Fibroblast of skin of left quadriceps (primary cell): Measurements from ENCODE around the gene IRX5.

Source experiments
- DNase-seq, 2 experiments: peaks; one replicate each; pipeline ENCODE4 v3.0.0-alpha.2; 2013; ENCODE audit warnings: low read depth in 2 of 2

The IRX5 gene

DNA sequence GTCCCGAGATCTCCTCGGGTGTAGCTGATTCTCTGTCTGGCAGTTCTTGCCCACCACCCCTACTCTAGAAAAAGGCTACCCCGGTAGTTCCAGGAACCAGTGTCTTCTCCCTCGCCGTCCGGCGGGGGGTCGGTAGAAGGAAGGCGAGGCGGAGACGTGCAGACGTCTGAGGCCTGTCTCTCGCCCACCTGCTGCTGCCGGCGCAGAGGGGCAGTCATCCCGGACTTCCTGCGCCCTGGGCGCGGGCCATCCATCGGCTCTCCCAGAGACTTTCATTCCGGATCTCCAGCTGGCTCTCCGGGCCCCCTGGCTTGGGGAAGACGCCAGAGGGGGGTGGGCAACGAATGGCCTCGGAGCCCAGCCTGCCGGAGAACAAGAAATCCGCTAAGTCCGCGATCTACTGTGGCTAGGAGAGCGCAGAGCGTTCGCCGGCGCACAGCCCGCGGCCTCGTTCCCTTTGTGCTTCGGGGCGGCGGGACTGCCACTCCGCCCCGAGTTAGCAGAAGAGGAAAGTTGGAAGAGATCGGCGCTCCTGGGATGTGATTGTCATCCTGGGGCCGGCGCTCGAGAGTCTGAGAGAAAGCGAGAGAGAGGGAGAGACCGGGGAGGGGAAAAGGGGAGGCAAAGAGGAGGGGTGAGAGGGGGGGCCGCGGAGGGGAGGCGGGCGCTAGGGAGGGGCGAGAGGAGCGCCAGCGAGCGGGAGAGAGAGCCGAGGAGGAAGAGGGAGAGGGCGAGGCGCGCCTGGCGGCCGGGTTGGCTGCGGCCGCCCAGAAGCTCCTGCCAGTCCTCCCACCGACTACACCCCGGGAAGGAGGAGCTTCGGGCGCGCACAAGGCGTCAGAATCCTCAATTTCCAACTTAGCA is at the start of gene IRX5:
IRX5 (plus strand) TSS at position 861 of the 864 bp plus-strand sequence. CDS start 334 bp downstream, outside the sequence.
- DNase-seq: peak; percentile 96

DNA sequence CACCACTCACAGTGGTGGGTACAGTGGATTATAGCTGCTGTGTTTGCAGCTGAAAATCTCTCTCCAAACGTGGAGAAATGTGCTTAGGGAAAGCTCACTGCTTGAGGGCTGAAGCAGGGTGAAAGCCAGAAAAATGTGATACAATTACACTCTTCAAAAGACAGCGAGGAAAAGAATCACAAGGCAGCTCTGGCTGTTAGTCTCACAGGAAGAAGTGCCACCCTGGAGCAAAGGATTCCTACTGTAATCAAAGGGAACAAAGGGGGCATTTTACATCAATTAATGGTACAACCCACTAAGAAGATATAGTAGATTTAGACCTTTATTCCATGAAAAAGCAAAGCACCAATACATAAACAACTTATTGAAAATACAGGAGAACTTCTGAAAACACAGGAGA is 48.1 kb upstream of the IRX5 start:
- no peak for DNase-seq

DNA sequence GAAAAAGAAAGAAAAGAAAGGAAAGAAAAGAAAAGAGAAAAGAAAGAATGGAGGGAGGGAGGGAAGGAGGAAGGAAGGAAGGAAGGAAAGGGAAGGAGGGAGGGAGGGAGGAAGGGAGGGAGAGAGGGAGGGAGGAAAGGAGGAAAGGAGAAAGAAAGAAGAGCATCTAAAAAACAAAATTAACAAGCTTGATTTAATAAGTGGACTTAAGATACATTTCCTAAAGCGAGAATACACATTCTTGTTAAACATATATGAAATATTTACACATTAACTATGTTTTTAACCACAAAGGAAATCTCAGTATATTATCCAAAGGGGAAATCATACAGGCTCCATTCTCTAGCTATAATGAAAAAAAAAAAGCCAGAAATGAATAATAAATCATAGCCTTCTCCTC is 47.3 kb upstream of the IRX5 start:
- DNase-seq: no peak

DNA sequence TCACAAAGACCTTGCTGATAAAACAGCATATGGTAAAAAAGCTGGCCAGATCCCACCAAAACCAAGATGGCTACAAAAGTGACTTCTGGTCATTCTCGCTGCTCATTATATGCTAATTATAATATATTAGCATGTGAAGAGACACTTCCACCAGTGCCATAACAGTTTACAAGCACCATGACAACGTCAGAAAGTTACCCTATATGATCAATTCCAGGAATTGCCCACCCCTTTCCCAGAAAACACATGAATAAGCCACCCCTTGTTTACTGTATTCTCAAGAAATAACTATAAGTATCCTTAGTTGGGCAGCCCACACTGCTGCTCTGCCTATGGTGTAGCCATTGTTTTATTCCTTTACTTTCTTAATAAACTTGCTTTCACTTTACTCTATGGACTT is 44.6 kb upstream of the IRX5 start:
- DNase-seq: no peak

DNA sequence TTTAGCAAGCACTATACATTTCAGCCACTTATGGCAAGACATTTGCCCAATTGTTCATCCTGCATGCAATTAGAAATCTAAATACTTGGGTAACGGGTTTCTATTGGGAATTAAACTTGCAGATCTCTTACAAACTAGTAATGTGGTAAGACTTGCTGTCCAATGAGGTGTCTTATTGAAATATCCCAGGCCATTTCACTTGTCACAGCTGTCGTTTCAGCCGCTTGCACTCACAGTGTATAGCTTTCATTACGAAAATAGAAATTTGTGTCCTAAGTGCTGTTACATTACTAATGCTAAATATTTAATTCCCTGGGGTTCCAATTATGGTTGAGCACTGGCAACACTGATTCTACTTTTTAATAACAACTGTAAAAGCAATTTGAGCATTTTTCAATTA is 40.3 kb upstream of the IRX5 start:
- DNase-seq: no peak

DNA sequence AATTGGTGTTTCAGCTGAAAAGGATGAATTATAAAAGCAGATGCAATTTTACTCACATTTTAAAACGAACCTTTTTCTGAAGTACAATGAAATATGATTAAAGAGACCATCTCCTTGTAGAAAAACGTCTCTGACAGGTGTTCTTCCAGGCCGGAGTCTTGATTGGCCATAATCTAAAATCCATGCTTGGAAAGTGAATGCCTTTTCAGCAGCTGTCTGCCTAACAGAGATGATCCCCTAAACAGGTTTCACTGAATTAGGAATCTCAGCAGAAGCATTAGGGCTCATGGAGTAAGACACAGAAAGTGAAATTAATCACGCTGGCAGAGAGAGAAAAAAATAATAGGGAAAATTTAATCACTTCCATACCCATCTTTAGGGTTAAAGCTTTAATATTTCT is 39.3 kb upstream of the IRX5 start:
- DNase-seq: no peak

DNA sequence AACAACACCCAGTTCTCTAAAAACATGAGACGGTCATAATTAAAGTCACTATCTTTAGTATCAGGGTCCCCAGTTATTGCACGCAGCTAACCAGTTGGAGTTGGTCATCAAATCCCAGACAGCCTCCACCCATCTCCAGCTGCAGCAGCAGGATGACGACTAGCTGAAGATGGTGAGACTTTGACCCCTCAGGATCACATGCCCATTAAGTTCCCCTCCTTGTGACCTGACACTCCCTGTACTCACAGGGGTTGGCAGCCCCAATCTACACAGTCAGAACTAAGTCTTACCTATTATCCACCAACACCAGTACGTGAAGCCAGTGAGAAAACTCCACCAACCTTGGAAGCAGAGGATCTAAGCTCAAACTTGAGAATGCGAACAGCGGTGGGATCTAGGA is 37.7 kb upstream of the IRX5 start:
- DNase-seq: no peak

DNA sequence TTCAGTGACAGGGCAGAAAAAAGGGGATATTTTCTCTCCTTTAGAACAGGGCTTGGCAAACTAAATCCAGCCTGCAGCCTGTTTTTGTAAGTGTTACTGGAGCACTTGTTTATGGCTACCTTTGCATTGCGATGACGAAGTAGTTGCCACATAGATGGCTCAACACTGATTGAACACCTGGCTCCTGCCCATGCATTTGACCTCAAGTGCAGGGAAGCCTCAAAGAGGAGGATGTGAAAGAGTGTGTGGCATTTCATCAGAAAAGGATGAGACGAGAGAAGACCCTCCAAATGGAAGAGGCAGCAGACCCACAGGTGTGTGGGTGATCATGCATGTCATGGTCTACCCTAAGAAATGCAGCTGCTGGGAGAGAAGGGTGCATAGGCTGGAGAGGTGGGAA is 32.7 kb upstream of the IRX5 start:
- no peak for DNase-seq

DNA sequence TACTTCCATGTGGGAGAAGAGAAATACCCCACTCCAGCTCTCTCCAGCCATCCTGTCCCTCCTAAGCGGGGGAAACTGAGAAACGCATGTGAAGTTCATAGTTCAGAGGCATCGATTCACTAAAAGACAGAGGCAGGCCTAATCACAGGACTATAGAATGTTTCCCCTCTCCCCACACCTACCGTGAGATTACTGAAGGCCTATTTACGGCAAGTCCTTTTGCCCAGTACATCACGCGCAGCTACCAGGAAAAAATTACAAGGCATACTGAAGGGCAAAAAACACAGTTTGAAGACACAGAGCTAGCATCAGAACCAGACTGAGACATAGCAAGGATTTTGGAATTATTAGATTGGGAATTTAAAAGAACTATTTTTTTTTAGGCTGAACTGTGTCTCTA is 29.1 kb upstream of the IRX5 start:
- DNase-seq: no peak

DNA sequence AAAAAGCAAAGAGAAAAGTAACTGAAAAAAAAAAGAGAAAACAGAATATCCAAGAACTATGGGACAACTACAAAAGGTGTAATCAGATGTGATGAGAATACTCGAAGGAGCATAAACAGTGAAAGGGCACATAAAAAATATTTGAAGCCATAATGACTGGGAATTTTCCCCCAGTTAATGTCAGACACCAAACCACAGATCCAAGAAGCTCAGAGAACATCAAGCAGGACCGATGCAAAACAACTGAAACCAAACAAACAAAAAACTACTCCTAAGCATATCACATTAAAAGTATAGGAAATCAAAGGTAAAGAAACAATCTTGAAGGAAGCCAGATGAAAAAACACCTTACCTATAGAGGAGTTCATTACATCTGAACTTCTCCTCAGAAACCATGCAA is 27.6 kb upstream of the IRX5 start:
- DNase-seq: no peak

DNA sequence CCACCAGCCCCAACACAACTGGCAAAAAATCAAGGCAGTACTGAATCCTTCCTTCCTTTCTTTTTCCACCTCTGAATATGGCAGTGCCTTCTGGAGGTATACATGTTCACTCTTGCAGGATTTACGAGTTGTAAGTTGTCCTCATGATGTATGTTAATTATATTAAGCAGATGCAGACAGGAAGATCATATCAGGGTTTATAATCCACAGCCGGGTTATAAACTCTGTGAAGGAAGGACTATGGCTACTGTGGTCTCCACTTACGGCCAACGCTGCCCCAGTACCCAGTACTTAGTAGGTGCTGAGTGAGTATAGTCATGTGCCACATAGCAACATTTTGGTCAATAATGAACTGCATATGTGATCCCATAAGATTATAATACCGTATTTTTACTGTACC is 19.6 kb upstream of the IRX5 start:
- DNase-seq: no peak

DNA sequence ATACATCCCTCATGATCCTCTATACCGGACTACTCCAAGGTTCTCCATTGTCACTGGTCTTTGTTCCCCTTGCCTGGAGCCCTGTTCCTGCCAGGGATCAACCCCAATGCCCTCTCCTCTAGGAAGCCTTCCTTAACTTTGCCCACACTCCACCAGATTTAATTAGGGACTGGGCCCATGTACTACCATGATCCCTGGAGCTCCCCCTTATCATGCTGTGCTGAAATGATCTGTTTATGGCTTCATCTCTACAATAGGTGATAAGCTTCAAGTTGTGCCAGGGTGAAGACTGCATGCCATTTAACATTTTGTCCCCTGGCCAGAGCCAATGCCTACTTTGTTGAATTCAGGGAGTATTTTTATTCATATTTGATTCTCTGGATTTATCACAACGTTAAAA is 17.9 kb upstream of the IRX5 start:
- DNase-seq: no peak

DNA sequence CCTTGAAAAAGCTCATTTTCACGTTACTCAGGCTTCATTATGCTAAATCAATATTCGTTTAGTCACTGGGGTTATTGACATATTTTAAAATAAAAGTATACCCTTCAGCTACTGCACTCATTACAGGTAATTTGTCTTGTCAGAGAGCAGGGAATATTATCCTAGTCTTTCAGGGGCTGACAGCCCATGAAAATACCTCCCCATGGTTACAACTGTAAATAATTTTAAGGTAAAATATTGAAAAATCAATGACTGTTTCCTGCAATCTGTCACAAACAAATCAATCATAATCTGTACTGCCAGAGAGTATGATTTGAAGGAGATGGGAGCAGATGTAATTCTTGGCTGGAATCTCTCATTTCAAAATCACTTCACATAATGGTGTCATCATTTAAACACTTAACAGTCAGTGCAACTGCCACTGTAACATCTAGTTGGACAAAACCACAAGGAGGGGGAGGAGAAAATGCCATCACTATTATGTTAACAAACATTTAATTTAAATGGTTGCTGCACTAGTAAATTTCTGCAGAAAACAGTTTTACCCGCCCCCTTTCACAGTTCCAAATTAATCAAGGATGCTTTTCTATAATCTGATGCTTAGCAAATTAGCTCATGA is 9.3 kb upstream of the IRX5 start:
- DNase-seq: no peak

DNA sequence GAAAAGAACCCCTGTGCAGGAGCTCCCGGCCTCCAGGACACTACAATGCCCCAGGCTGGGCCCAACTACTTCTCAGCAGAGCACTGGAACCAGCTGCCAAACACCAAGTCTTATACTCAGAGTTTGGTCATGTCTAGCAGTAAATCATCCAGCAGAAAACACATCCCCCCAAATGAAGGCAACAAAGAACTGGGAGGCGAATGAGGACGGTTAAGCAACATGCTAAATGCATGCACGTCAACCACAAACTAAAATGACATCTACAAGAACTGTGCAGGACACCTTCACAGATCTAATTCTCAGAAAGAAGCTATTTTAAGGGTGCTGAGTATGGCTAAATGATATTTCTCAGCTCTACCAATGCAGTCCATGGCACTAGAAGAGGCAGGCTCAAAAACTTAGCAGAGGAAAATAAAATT is 7.6 kb upstream of the IRX5 start:
- DNase-seq: no peak

DNA sequence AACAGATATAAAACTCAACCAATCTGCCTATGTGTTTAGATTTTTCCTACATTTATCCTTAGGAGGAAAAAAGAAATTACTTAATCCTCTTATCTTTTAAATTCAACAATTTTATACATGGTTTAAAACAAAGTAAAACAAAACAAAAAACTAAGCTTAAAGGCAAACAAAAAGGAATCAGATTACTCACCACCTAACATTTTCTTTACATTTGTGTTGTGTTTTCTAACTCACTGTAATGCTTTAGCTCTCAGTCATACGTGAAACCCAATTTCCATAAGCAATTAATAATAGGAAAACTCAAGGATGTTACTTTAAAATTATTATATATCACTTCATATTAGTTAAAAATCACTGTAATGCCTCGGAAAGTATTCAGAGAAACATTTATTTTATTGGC is 6.7 kb upstream of the IRX5 start:
- DNase-seq: no peak

DNA sequence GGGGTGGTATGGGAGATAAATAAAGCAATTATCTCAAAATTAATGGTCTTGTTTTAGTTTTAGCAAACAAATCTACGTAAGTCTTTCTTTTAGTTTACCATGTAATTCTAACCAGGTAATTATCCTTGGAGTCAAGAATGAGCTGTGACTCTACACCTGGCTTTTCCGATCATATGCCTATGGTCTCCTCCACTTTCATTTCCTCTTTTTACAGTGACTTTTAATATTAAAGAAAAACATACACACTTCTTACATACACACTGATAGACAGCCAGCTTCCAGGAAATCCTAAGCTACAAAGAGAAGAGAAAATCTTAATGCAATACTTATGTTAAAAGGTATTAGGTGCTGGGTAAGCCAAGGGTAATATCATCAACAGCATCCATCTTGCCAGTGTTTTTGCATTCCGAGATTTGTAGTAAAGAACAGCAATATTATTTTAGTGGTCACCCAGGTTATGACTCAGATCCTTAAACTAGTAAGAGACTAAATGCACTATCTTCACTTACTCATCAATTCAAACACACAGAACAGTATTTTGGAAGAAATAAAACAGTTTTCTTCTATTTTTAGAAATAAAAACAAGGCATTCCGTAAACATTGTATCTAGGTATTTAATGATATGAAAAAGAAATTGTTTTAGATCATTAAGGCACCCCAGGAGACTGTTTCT is 4.4 kb upstream of the IRX5 start:
- no peak for DNase-seq

DNA sequence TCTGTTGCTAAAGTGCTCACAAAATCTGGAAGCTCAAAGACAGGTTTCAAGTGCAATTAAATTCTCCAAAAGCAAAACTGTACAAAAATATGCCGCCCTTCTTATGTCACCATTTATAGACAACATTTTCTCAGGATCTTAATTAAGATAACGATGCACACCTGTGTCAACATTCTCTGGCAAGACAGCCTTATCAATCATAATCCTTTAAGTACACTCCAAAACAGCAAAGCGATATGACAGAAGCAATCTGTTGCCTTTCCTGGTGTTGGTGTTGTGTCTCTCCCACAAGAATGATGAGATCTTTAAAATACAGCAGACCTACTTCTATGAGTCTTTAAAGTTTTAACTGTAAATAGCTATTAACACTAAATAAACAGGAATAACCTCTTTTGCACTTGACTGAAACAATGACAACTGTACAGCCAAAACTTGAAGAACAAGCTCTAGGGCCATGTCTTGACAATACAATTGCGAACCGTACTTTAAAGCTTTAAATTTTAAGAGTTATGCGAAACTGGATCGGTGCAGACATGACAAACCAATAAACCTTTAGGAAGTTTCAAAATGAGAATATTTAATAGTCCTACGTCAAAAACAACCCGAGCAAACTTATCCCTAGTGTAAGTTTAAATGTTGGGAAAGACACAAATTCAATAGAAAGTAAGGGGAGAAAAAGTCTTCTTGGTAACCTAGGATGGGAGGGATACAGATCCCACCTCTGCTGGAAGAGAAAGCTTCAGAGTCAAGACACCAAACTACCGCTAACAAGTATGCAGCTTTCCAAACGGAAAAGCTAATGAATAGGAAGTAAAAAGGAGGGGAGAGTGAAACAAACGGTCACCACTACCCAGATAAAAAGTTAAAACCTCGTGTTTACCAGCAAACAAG is 3.3 kb upstream of the IRX5 start:
- no peak for DNase-seq

DNA sequence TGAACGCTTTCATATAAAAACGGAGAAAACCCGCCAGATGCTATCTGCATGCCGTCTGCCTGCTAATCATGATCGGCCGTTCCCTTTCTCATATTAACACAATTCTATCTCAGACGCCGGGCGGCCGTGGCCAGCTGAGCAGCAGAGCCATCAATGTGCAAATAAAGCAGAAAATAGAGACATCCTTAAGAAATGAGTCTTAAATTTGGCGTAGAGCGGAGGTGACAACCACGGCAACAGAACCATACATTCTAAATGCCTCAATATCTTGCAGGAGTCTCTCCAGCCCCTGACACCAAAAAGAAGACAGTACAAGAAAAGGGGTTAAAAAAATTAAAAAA is 2.7 kb upstream of the IRX5 start:
- DNase-seq: no peak

DNA sequence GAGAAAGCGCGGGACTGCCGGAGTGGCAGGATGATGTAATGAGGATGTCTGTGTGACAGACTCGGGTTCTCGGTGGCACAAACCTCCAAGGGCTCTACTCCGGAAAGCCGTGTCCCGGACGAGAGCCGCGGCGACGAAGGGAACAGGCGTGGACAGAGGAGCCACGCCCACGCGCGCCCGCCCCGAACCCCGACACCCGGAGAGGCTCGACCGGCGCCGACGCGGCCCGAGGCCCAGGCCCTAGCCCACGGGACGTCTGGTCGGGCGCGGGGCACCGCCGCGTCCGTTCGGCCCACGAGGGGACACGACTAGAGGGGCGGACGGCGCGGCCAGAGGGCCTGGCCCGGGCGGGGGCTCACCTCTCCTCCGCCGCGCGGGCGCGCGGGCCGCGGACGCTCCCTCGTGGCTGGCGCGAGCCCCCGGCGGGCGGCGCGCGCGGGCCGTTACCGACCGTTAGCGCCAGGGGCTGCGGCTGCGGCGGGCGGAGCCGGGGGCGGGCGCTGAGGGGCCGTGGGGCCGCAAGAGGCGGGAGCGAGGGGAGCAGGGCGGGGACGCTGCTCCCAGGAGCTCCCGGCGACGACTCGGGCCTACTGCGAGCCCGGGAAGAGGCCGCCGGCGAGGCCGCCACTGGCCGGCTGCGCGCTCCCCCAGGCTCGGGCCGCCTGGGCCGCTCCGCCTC is 2.1 kb upstream of the IRX5 start:
- no peak for DNase-seq

DNA sequence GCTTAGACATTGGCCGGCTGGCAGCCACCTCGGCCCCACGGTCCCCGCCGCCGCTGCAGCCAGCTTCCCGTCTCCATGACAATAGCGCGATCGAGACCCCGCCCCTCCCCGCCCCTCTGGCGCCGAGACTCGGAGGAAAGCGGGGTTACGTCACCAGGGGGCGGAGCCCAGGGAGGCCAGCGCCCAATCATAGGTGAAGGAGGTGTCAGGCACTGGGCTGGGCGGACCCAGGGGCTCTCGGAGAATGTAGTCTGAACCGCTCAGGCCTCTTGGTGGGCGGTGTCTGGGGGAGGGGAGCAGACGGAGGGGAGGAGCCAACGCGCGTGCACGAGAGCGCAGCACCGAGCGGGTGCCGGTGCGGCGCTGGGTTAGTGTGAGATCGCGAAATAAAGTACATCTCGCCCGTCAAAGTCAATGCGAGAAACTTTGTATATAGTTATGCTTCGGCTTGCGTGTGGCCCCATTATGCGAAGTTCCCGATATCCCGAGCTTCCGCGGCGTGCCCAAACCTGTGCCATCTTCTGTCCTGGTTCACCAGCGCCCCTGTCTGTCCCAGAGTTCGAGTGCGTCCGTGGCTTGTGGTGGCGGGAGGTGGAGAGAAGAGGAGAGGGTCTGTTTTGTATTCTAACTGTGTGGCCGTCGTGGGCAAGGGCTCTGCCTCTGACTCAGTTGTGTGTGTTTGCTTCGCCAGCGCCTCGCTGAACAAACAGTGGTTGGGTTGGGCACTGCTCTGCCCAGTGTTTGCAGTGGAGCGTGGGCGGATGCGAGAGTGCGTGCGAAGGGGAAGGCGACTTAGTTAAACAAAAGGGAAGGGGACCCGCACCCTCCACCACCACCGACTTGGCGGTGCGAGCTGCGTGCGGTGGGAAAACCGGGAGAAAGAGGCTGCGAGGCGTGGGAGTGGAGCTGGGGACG is 1.3 kb upstream of the IRX5 start:
- peak; percentile 99 for DNase-seq

DNA sequence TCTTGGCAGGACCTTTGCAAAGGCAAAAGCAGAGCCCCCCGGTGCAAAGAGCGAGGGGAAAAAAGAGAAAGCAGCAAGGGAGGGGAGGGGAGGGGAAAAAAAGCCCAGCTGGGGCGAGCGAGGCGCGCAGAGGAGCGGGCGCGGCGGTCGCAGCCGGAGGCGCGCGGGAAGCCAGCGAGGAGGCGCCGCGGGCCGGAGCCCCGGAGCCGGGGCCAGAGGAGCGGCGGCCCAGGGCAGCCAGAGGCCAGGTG is 129 bp downstream of the IRX5 start:
- DNase-seq: no peak
